Stomach (tissue), 9 donors: ENCODE results near the gene FCN3. TPM values are rescaled to one million over a fixed set of nuclear protein-coding genes. Genes with fewer than 3 reads are reported as not detected.
A peak's percentile ranks its signal among the peaks of the same experiment; 100 is the strongest.

ENCODE experiments used
- DNase-seq, 2 donors: peaks; one replicate each; pipeline versions ENCODE4 v3.0.0 to v3.0.0-alpha.2; 2013 to 2019
- H3K27ac ChIP-seq, 5 donors: fragments of 200-600 bp in 4 of 5; sonication (generic) in 4 of 5; one replicate each; pipeline ENCODE4 v1.5.1; 2013 to 2019; ENCODE audit warnings: mild to moderate bottlenecking in 1 of 5, moderate library complexity in 1 of 5
- H3K27me3 ChIP-seq, 3 donors: fragments of 200-600 bp; sonication (generic); one replicate each; pipeline ENCODE4 v1.5.1; 2017 to 2019; ENCODE audit warnings: mixed run types in 1 of 3
- H3K36me3 ChIP-seq, 4 donors: fragments of 200-600 bp; sonication (generic); 1 replicate in 3 of 4; 2 replicates in 1 of 4; pipeline ENCODE4 v1.5.1; 2016 to 2019
- H3K4me1 ChIP-seq, 4 donors: fragments of 200-600 bp; sonication (generic); one replicate each; pipeline ENCODE4 v1.5.1; 2016 to 2019
- H3K4me3 ChIP-seq, 4 donors: fragments of 200-600 bp; sonication (generic) in 3 of 4; one replicate each; pipeline ENCODE4 v1.5.1; 2016 to 2019; ENCODE audit warnings: mild to moderate bottlenecking in 1 of 4
- H3K9me3 ChIP-seq, 4 donors: fragments of 200-600 bp; sonication (generic); one replicate each; pipeline ENCODE4 v1.5.1; 2016 to 2019
- EP300 ChIP-seq: sonication (generic); formaldehyde crosslinking; IDR thresholded peaks from one replicate; pipeline ENCODE4 v1.6.1; 2017; ENCODE audit warnings: antibody characterized with exemption
- POLR2A ChIP-seq, 4 donors: fragments of 450-650 bp; IDR thresholded peaks; one replicate each; pipeline ENCODE4 v1.6.1; 2016; ENCODE audit warnings: antibody characterized with exemption in 4 of 4, control low read depth in 2 of 4, mild to moderate bottlenecking in 1 of 4, moderate library complexity in 1 of 4
- POLR2AphosphoS5 ChIP-seq, 3 donors: sonication (generic); formaldehyde crosslinking; IDR thresholded peaks; one replicate each; pipeline ENCODE4 v1.6.1; 2016; ENCODE audit warnings: antibody characterized with exemption in 3 of 3
- WGBS, 5 donors: extraction: QIAGEN DNeasy Blood & Tissue Kit in 3 of 5; methylation state at CpG; one replicate each; pipeline versions ENCODE4 v1.1.5 to v1.1.7; 2013 to 2018; 5-methylcytosine and 5-hydroxymethylcytosine counted together
- intact Hi-C: fragments of 100-400 bp; cut with DNase I; formaldehyde crosslinking; loops from one replicate; pipeline ENCODE4 v1.15.1; 2023; ENCODE audit warnings: low total_unique reads
- polyA plus RNA-seq, 3 donors: library from polyadenylated mRNA; stranded (reverse); fragments of 200-250 nt; gene quantifications; one replicate each; pipeline ENCODE4 v1.2.3, GENCODE V29; 2013
- total RNA-seq, 5 donors: library from RNA; depleted of rRNA; stranded (reverse); fragments of >200 nt; gene quantifications; one replicate each; pipeline versions ENCODE4 v1.1.0 to v1.2.3, GENCODE V29; 2014 to 2016
- TF ChIP-seq, protein P1 (sequence below), 7 experiments: fragments of 450-650 bp in 4 of 7; fragments of 200-600 bp in 3 of 7; sonication (generic) in 3 of 7; IDR thresholded peaks; one replicate each; pipeline ENCODE4 v1.5.1; 2016 to 2019; ENCODE audit warnings: antibody characterized with exemption in 7 of 7, control low read depth in 2 of 7, mild to moderate bottlenecking in 1 of 7
- donor health status: healthy with polysubstance abuse.
- donor health status: Bipolar disorder and iron deficiency.
- donor health status: healthy.

Gene FCN3
- total and polyA plus RNA-seq, 8 donors: 0.55 to 15.2 (median 4.6) TPM; not detected in 2

- no peaks in the 10 kb centered on the region for H3K27me3 ChIP-seq
- peak overlapping the region; percentile 19 to 83 (median 76) for H3K27ac ChIP-seq
- H3K36me3 ChIP-seq: peaks cover 40 to 57% (median 49%) of the 10 kb centered on the region in 4 donors
- intact Hi-C loops: no loop called here
- H3K9me3 ChIP-seq: no peaks in the 10 kb centered on the region
- WGBS, 5 donors: 60 to 70% (median 68%) methylated on average over 6 to 13 of the region's 13 CpGs
- H3K4me1 ChIP-seq: peaks cover 33 to 76% (median 58%) of the 10 kb centered on the region in 4 donors
- peak in 1 of 2 donors; percentile 59 for DNase-seq
- H3K4me3 ChIP-seq: no peak overlapping the region
- TF ChIP-seq, protein P1, sequence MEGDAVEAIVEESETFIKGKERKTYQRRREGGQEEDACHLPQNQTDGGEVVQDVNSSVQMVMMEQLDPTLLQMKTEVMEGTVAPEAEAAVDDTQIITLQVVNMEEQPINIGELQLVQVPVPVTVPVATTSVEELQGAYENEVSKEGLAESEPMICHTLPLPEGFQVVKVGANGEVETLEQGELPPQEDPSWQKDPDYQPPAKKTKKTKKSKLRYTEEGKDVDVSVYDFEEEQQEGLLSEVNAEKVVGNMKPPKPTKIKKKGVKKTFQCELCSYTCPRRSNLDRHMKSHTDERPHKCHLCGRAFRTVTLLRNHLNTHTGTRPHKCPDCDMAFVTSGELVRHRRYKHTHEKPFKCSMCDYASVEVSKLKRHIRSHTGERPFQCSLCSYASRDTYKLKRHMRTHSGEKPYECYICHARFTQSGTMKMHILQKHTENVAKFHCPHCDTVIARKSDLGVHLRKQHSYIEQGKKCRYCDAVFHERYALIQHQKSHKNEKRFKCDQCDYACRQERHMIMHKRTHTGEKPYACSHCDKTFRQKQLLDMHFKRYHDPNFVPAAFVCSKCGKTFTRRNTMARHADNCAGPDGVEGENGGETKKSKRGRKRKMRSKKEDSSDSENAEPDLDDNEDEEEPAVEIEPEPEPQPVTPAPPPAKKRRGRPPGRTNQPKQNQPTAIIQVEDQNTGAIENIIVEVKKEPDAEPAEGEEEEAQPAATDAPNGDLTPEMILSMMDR (IDR thresholded peaks at IDR 0.05): no peak
- TF ChIP-seq EP300 (no peak), POLR2A (IDR thresholded peaks at IDR 0.05) (no peak), POLR2AphosphoS5 (IDR thresholded peaks at IDR 0.05) (no peak)
These were observed 30.4 kb upstream of the FCN3 start for GRCh38 chr1:27405074-27405473.

GRCh38 chr1:27403931-27404330 lies 29.3 kb upstream of the FCN3 start:
- H3K27me3 ChIP-seq: no peaks in the 10 kb centered on the region
- intact Hi-C loops: no loop called here
- peak overlapping the region; percentile 9 to 83 (median 76) for H3K27ac ChIP-seq
- peaks cover 33 to 88% (median 61%) of the 10 kb centered on the region in 4 donors for H3K4me1 ChIP-seq
- peaks cover 30 to 46% (median 38%) of the 10 kb centered on the region in 4 donors for H3K36me3 ChIP-seq
- no peak overlapping the region for H3K4me3 ChIP-seq
- H3K9me3 ChIP-seq: no peaks in the 10 kb centered on the region
- TF ChIP-seq POLR2A (IDR thresholded peaks at IDR 0.05) (no peak), EP300 (no peak), POLR2AphosphoS5 (IDR thresholded peaks at IDR 0.05) (no peak)
- TF ChIP-seq, protein P1 (IDR thresholded peaks at IDR 0.05): no peak
- DNase-seq: no peak

DNA sequence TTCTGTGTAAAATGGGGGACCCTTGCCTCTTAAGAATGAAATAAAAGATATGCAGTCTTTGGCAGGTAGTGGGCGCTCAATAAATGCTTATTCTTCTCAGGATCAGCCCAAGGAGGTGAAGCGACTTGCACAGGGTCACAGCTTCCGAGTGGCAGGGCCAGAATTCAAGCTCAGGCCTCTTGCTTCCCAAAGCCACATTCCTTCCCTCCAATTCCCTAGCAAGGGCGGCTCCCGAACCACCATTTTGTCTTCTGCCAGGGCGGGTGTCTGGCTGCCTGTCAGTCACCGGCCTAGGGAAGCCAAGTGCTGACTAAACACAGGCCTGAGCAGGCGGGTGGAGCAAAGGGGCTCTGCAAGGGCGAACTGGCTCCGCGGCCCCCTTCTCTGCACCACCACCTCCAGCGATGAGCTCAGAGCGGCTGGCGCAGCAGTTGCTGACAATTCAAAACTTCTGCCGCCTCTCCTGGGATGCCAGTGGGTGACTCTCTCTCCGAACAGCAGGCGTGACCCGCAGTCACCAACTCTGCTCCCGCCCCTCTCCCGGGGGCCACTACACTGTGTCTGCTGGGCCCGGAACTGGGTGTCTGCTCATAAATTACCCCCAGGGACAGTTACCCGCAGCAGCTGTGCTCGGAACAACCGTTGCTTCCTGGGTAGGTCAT lies 28.6 kb upstream of the FCN3 start:
- Histone ChIP-seq H3K4me3 (peak overlapping the region in 1 of 4 donors; percentile 4), H3K36me3 (peaks cover 22 to 39% (median 30%) of the 10 kb centered on the region in 4 donors), H3K27me3 (no peaks in the 10 kb centered on the region), H3K9me3 (no peaks in the 10 kb centered on the region), H3K4me1 (peaks cover 33 to 92% (median 61%) of the 10 kb centered on the region in 4 donors), H3K27ac (peak overlapping the region; percentile 63 to 83 (median 76))
- peak in 1 of 2 donors; percentile 86 for DNase-seq
- WGBS, 5 donors: 42 to 73% (median 55%) methylated on average over 15 to 24 of the region's 24 CpGs
- intact Hi-C loops: no loop called here
- TF ChIP-seq POLR2AphosphoS5 (IDR thresholded peaks at IDR 0.05) (no peak), POLR2A (IDR thresholded peaks at IDR 0.05) (no peak), EP300 (no peak)
- TF ChIP-seq, protein P1 (IDR thresholded peaks at IDR 0.05): no peak

- TF ChIP-seq, protein P1 (IDR thresholded peaks at IDR 0.05): peak in 5 of 7 experiments; percentile 48 to 78 (median 51)
- TF ChIP-seq POLR2AphosphoS5 (IDR thresholded peaks at IDR 0.05): peak in 1 of 3 donors; percentile 77
- no peak for TF ChIP-seq EP300
- H3K9me3 ChIP-seq: no peaks in the 10 kb centered on the region
- H3K27me3 ChIP-seq: no peaks in the 10 kb centered on the region
- peak; percentile 87 to 93 for DNase-seq
- intact Hi-C loops: no loop called here
- H3K27ac ChIP-seq: peak overlapping the region; percentile 63 to 83 (median 76)
- no peak overlapping the region for H3K4me3 ChIP-seq
- H3K36me3 ChIP-seq: peaks cover 14 to 30% (median 22%) of the 10 kb centered on the region in 4 donors
- WGBS, 5 donors: 15 to 37% (median 23%) methylated on average over 5 to 8 of the region's 8 CpGs
- H3K4me1 ChIP-seq: peaks cover 33 to 87% (median 61%) of the 10 kb centered on the region in 4 donors
These were observed 27.7 kb upstream of the FCN3 start for GRCh38 chr1:27402349-27402754.
